Activated T-cell treated with anti-CD3 and anti-CD28 coated beads for 1 hour (primary cell): ENCODE data around the gene OPRM1.
"Not testable (repeated sequence)": the region's sequence is repeated elsewhere in the genome, so short reads cannot be mapped to it uniquely, and the experiment has no call there.

ENCODE experiments used
- DNase-seq: peaks from one replicate; pipeline ENCODE4 v3.0.0-alpha.2; 2020; ENCODE audit warnings: low read depth

Gene OPRM1

DNA sequence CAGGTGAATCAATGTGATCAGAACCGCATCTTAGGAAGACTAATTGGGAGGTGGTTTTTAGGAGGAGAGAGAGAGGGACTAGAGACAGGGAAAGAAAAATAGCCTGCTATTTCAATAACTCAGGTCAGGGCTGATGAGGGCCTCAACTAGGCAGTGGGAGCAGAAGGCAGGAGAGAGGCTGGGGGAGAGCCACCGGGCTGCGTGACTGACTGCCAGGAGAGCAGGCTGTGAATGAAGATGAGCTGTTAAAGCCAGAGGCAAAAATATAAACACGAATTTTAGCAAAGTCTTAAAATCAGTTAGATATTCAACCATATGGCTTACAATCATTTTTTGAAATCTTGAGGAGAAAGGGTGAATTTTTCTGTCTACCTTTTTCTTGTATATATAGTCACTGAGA is 168.0 kb downstream of the OPRM1 start:
- no peak for DNase-seq

DNA sequence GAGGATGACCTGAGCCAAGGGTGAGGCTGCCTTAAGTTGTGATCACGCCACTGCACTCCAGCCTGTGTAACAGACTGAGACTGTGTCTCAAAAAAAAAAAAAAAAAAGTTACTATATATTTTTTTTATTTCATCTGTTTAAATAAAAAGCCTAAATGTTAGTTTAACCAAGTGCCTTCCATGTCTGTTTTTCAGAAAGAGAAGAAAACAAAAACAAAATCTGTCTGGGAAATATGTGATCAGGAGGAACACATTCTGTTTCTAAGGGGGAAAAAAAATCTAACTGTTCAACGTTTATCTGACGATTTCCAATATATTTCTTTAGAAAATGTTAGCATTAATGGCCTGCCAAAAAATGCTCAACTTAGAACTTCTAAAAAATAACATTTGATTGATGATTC is 170.5 kb downstream of the OPRM1 start:
- DNase-seq: no peak

- no peak for DNase-seq
Measured at GRCh38 chr6:154210678-154211077, 171.6 kb downstream of the OPRM1 start.

- DNase-seq: no peak
Measured at GRCh38 chr6:154213782-154214181, 174.7 kb downstream of the OPRM1 start.

- no peak for DNase-seq
Measured at GRCh38 chr6:154218301-154218700, 179.3 kb downstream of the OPRM1 start.

DNA sequence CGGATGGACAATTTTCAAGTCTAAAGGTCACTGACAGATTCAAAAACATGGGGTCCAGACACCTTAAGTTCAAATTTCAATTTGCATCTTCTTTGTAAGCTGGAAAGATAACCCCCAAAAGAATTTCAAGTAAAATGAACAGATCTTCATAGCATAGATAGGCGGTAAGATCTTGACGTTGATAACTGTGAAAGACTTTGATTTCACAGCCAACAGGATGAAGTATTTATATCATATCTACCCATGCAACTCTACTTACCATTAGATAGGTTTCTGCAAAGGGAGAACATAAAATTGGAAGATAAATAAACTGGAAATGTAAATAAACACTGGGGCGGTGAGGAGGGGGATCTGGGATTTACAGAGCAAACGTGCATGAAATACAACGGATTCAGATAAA is 179.7 kb downstream of the OPRM1 start:
- DNase-seq: no peak

DNA sequence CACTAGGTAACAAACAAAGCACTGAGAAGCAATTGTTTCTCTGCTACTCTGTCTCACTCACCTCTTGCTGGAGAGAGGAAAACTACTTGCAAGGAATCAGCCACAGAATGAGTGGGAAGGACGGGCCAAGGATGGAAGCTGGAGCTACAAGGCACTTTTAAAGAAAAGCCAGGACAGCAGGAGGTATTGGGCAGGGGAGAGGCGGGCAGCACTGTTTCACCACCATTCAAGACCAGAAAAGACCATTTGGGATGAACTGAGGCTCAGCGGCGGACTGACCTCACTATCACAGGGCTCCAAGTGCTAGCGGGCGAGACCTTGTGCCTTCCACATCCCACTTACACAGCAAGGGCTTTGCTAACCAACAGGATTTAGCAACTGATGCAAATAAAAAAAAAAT is 180.2 kb downstream of the OPRM1 start:
- no peak for DNase-seq

- no peak for DNase-seq
Measured at GRCh38 chr6:154222716-154223115, 183.7 kb downstream of the OPRM1 start.

DNA sequence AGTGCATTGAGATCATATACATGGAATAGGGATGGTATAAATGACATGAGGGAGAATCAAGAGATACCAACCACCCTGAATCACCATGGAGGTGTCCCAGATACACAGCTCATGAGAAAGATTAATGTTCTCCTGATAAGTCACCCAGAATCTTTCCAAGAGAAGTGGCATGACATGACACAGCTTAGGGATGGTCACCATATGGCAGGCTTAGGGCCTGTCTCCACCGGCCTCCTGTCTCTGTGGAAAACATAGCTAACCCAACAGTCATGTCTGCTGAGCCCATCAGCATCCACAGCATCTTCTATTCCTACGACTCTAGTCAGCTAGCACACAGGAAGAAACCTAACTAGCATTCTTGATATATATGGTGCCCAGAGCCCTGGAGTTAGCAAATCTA is 184.3 kb downstream of the OPRM1 start:
- DNase-seq: no peak

- DNase-seq: no peak
Measured at GRCh38 chr6:154226461-154226860, 187.4 kb downstream of the OPRM1 start.

DNA sequence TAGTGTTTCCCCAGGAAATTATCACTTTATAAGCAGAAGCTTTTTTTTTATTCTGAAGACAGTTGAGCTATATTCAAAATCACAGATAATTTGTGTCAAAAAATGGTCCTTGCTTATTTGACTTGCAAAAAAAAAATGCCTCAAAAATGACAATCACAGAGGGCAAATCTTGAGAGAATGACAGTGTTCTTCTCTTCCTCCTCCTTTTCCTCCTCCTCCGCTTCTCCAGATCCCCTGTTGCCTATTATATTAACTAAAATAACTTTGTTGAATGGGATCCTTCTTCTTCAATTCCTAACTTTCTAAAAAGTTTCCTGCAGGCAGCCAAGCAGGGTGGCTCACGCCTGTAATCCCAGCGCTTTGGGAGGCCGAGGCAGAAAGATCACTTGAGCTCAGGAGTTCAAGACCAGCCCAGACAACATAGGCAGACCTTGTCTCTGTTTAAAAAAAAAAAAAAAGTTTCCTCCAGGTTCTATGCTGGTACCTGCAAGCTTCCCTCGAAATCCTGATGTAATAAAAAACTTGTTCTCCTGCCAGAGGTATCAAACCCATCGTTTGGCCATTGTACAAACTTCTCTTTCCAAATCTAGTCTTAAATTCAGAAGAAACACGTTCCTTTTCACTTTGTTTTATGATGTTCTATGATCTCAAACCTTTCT is 189.0 kb downstream of the OPRM1 start:
- DNase-seq: no peak

DNA sequence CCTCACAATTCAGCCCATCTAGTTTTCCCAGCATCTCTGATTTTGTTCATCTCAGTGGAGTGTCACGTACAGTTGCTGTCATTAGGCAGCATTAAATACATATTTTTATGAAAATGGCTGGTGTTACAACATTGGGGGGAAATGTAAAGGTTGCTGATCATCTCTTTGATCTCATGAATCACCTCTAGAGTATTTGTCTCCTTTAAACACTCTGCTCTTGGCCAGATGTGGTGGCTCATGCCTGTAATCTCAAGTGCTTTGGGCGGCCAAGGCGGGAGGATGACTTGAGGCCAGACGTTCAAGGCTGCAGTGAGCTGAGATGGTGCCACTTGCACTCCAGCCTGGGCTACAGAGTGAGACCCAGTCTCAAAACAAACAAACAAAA is 189.5 kb downstream of the OPRM1 start:
- DNase-seq: no peak

DNA sequence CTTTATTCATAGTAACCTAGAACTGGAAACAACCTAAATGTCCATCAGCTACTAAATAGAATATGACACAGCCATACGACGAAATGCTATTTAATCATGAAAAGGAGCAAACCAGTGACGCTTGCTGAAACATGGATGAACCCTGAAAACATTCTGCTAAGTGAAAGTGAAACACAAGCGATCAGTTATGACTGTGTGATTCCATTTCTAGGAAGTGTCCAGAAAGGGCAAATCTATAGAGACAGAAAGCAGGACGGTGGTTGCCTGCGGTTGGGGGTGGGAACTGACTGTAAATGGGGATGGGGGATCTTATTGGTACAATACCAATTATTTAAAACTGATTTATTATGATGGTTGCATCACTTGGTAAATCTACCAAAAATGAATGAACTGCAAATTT is 190.7 kb downstream of the OPRM1 start:
- no peak for DNase-seq

GRCh38 chr6:154230393-154230792 is 191.4 kb downstream of the OPRM1 start:
- DNase-seq: no peak

DNA sequence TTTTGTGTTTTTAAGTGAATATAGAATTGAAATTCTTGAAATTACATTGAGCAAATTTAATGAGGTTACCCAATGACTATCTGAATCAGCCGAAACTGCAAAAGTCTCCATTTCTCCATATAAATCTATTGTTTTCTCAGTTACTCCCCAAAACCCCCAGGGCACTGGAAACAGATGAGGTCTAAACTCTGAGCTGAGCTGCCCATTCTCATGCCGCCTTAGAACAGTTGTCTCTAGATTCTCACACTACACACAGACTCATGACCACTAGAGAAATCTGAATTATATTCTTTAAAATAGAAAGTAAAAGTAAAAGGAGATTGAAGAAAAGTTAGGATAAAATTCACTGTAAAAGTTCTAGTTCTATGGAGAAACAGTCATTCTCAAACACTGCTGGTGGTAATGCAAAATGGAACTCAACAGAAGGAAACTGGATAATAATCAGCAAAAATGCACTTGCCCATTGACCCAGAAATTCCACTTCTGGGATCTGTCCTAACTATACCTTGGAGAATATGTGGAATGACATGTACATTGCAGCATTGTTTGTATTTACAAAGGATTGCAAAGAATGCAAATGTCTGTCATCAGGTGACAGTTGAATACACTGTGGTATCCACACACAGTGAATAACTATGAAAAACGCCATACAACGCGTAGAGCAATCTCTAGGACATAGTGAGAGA is 192.0 kb downstream of the OPRM1 start:
- DNase-seq: no peak

- DNase-seq: no peak
Measured at GRCh38 chr6:154232013-154232910, 193.2 kb downstream of the OPRM1 start.

- no peak for DNase-seq
Measured at GRCh38 chr6:154233383-154233782, 194.3 kb downstream of the OPRM1 start.

- DNase-seq: no peak
Measured at GRCh38 chr6:154234019-154234772, 195.2 kb downstream of the OPRM1 start.

GRCh38 chr6:154236646-154237301 is 197.7 kb downstream of the OPRM1 start:
- no peak for DNase-seq

DNA sequence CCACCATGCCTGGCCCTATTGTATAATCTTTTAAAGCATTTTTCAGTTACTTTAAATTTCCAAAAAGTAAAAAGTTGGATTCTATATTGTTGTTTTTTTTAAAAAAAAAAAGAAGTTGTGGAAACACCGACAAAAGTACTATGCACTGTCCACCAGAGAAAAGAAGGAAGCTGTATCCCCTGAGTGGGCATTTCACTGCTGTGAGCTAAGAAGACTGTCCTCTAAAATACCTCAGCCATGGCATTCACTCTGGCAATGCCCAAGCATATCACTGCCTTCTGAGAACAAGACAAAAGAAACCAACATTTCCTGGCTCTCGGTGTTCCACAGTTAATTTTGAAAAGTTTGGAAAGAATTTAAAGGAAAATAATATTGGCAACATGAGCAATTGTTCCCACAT is 199.8 kb downstream of the OPRM1 start:
- no peak for DNase-seq

DNA sequence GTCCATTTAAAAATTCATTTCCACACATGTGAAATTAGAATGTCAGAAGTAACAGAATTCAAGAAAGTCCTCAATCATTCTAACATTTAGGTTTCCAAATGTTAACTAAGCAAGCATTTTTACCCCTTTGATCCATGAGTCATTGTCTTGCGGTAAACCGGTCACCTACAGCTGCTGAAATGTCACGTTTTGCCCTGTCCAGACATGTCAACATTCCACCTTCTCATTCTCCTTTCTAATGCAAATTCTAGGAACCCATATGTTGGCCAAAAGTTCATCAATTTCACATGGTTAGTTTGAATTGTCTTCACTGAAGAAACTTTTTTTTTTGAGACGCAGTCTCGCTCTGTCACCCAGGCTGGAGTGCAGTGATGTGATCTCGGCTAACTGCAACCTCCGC is 200.4 kb downstream of the OPRM1 start:
- DNase-seq: no peak

GRCh38 chr6:154241061-154241460 is 202.0 kb downstream of the OPRM1 start:
- DNase-seq: not testable (repeated sequence)
